Activated T-helper 2 cell treated with anti-CD3 and anti-CD28 coated beads, Interferon-gamma antibody, Interleukin-2, Interleukin-4, amounts not matched to agents 10 μg/mL and 5 μg/mL and 100 μg/mL, durations not matched to agents 14 hours and 24 hours and 36 hours (primary cell): ENCODE measurements around the gene ADCY10. TPM values are rescaled to one million over a fixed set of nuclear protein-coding genes. Genes with fewer than 3 reads are reported as not detected.

ENCODE experiments used
- DNase-seq: peaks from one replicate; pipeline ENCODE4 v3.0.0; 2021; ENCODE audit warnings: low spot score
- H3K27ac Mint-ChIP-seq: one replicate; pipeline ENCODE4 v1.8.0; 2021; ENCODE audit warnings: mixed read lengths
- H3K27me3 Mint-ChIP-seq: one replicate; pipeline ENCODE4 v1.8.0; 2021; ENCODE audit warnings: low read depth, mixed read lengths
- H3K36me3 Mint-ChIP-seq: one replicate; pipeline ENCODE4 v1.8.0; 2021; ENCODE audit warnings: low read depth, mixed read lengths
- H3K4me1 Mint-ChIP-seq: one replicate; pipeline ENCODE4 v1.8.0; 2021; ENCODE audit warnings: low read depth, mixed read lengths
- H3K4me3 Mint-ChIP-seq: one replicate; pipeline ENCODE4 v1.8.0; 2021; ENCODE audit warnings: low read depth, mild to moderate bottlenecking, moderate library complexity, mixed read lengths
- H3K9me3 Mint-ChIP-seq: one replicate; pipeline ENCODE4 v1.8.0; 2021; ENCODE audit warnings: mixed read lengths
- intact Hi-C: fragments of 100-400 bp; cut with micrococcal nuclease; formaldehyde crosslinking; loops from one replicate; pipeline ENCODE4 v1.15.1; 2023
- total RNA-seq: library from RNA; stranded (reverse); gene quantifications from 2 replicates; pipeline ENCODE4 v1.2.3, GENCODE V29; 2022

ADCY10 gene
- total RNA-seq, 1 donor from 2014 or later: 0.09 TPM

- Mint-ChIP-seq H3K4me3 (no peak overlapping the region), H3K4me1 (peaks cover 4% of the 10 kb centered on the region), H3K9me3 (no peaks in the 10 kb centered on the region), H3K27me3 (no peaks in the 10 kb centered on the region), H3K36me3 (peaks cover 18% of the 10 kb centered on the region), H3K27ac (no peak overlapping the region)
- intact Hi-C loops: no loop called here
- DNase-seq: no peak
Observed at GRCh38 chr1:167922611-167923074, 8.7 kb upstream of the ADCY10 start.

GRCh38 chr1:167922023-167922422 is 8.1 kb upstream of the ADCY10 start:
- Mint-ChIP-seq H3K27ac (no peak overlapping the region), H3K27me3 (no peaks in the 10 kb centered on the region), H3K36me3 (peaks cover 21% of the 10 kb centered on the region), H3K4me3 (no peak overlapping the region), H3K9me3 (no peaks in the 10 kb centered on the region), H3K4me1 (peaks cover 4% of the 10 kb centered on the region)
- DNase-seq: no peak
- intact Hi-C loops: no loop called here

- DNase-seq: no peak
- intact Hi-C loops: no loop called here
- H3K4me3 Mint-ChIP-seq: no peak overlapping the region
- peaks cover 1% of the 10 kb centered on the region for H3K4me1 Mint-ChIP-seq
- H3K27me3 Mint-ChIP-seq: no peaks in the 10 kb centered on the region
- no peaks in the 10 kb centered on the region for H3K9me3 Mint-ChIP-seq
- H3K36me3 Mint-ChIP-seq: peaks cover 15% of the 10 kb centered on the region
- H3K27ac Mint-ChIP-seq: no peak overlapping the region
Observed at GRCh38 chr1:167916766-167917511, 3.0 kb upstream of the ADCY10 start.

GRCh38 chr1:167915569-167915968 is 1.6 kb upstream of the ADCY10 start:
- no peak for DNase-seq
- Mint-ChIP-seq H3K36me3 (peaks cover 15% of the 10 kb centered on the region), H3K27me3 (no peaks in the 10 kb centered on the region), H3K9me3 (no peaks in the 10 kb centered on the region), H3K4me3 (no peak overlapping the region), H3K27ac (no peak overlapping the region), H3K4me1 (no peaks in the 10 kb centered on the region)
- intact Hi-C loops: no loop called here

- peaks cover 10% of the 10 kb centered on the region for H3K9me3 Mint-ChIP-seq
- no peaks in the 10 kb centered on the region for H3K4me1 Mint-ChIP-seq
- no peak overlapping the region for H3K4me3 Mint-ChIP-seq
- no peak overlapping the region for H3K27ac Mint-ChIP-seq
- intact Hi-C loops: no loop called here
- no peak for DNase-seq
- peaks cover 8% of the 10 kb centered on the region for H3K27me3 Mint-ChIP-seq
- peaks cover 5% of the 10 kb centered on the region for H3K36me3 Mint-ChIP-seq
Observed at GRCh38 chr1:167912294-167912693, 1.6 kb downstream of the ADCY10 start.

GRCh38 chr1:167911413-167911812 is 2.5 kb downstream of the ADCY10 start:
- no peaks in the 10 kb centered on the region for H3K36me3 Mint-ChIP-seq
- no peak overlapping the region for H3K27ac Mint-ChIP-seq
- H3K4me1 Mint-ChIP-seq: no peaks in the 10 kb centered on the region
- intact Hi-C loops: no loop called here
- H3K4me3 Mint-ChIP-seq: no peak overlapping the region
- H3K9me3 Mint-ChIP-seq: peaks cover 10% of the 10 kb centered on the region
- DNase-seq: no peak
- H3K27me3 Mint-ChIP-seq: peaks cover 9% of the 10 kb centered on the region

- no peaks in the 10 kb centered on the region for H3K36me3 Mint-ChIP-seq
- intact Hi-C loops: no loop called here
- peaks cover 9% of the 10 kb centered on the region for H3K27me3 Mint-ChIP-seq
- H3K27ac Mint-ChIP-seq: no peak overlapping the region
- no peak for DNase-seq
- H3K4me3 Mint-ChIP-seq: no peak overlapping the region
- peaks cover 10% of the 10 kb centered on the region for H3K9me3 Mint-ChIP-seq
- H3K4me1 Mint-ChIP-seq: no peaks in the 10 kb centered on the region
Observed at GRCh38 chr1:167910530-167910929, 3.4 kb downstream of the ADCY10 start.

GRCh38 chr1:167909691-167910180 is 4.2 kb downstream of the ADCY10 start:
- H3K4me3 Mint-ChIP-seq: no peak overlapping the region
- intact Hi-C loops: no loop called here
- no peaks in the 10 kb centered on the region for H3K36me3 Mint-ChIP-seq
- H3K9me3 Mint-ChIP-seq: peaks cover 10% of the 10 kb centered on the region
- no peak overlapping the region for H3K27ac Mint-ChIP-seq
- no peaks in the 10 kb centered on the region for H3K4me1 Mint-ChIP-seq
- no peak for DNase-seq
- peaks cover 9% of the 10 kb centered on the region for H3K27me3 Mint-ChIP-seq

- Mint-ChIP-seq H3K4me3 (no peak overlapping the region), H3K27ac (no peak overlapping the region), H3K4me1 (no peaks in the 10 kb centered on the region), H3K36me3 (no peaks in the 10 kb centered on the region), H3K9me3 (peaks cover 10% of the 10 kb centered on the region), H3K27me3 (peaks cover 9% of the 10 kb centered on the region)
- intact Hi-C loops: no loop called here
- DNase-seq: no peak
Observed at GRCh38 chr1:167905671-167906070, 8.3 kb downstream of the ADCY10 start.

GRCh38 chr1:167905182-167905581 is 8.8 kb downstream of the ADCY10 start:
- no peak overlapping the region for H3K4me3 Mint-ChIP-seq
- no peak for DNase-seq
- H3K9me3 Mint-ChIP-seq: peaks cover 8% of the 10 kb centered on the region
- no peak overlapping the region for H3K27ac Mint-ChIP-seq
- no peaks in the 10 kb centered on the region for H3K4me1 Mint-ChIP-seq
- intact Hi-C loops: no loop called here
- no peaks in the 10 kb centered on the region for H3K36me3 Mint-ChIP-seq
- peaks cover 7% of the 10 kb centered on the region for H3K27me3 Mint-ChIP-seq

GRCh38 chr1:167904652-167905130 is 9.2 kb downstream of the ADCY10 start:
- Mint-ChIP-seq H3K4me3 (no peak overlapping the region), H3K9me3 (peaks cover 4% of the 10 kb centered on the region), H3K36me3 (no peaks in the 10 kb centered on the region), H3K4me1 (no peaks in the 10 kb centered on the region), H3K27me3 (peaks cover 4% of the 10 kb centered on the region), H3K27ac (no peak overlapping the region)
- no peak for DNase-seq
- intact Hi-C loops: no loop called here

GRCh38 chr1:167900907-167901306 is 13.0 kb downstream of the ADCY10 start:
- no peak overlapping the region for H3K27ac Mint-ChIP-seq
- no peak overlapping the region for H3K4me3 Mint-ChIP-seq
- intact Hi-C loops: no loop called here
- no peak for DNase-seq
- H3K4me1 Mint-ChIP-seq: peaks cover 2% of the 10 kb centered on the region
- H3K9me3 Mint-ChIP-seq: no peaks in the 10 kb centered on the region
- no peaks in the 10 kb centered on the region for H3K27me3 Mint-ChIP-seq
- no peaks in the 10 kb centered on the region for H3K36me3 Mint-ChIP-seq

- no peak overlapping the region for H3K27ac Mint-ChIP-seq
- DNase-seq: no peak
- H3K4me1 Mint-ChIP-seq: peaks cover 2% of the 10 kb centered on the region
- no peaks in the 10 kb centered on the region for H3K27me3 Mint-ChIP-seq
- intact Hi-C loops: no loop called here
- no peaks in the 10 kb centered on the region for H3K36me3 Mint-ChIP-seq
- no peak overlapping the region for H3K4me3 Mint-ChIP-seq
- no peaks in the 10 kb centered on the region for H3K9me3 Mint-ChIP-seq
Observed at GRCh38 chr1:167899253-167899681, 14.7 kb downstream of the ADCY10 start.
